T-cell (primary cell): ENCODE results near the gene VEGFA. TPM values are rescaled to one million over a fixed set of nuclear protein-coding genes. Genes with fewer than 3 reads are reported as not detected.

ENCODE experiments used
- ATAC-seq, 4 experiments: fragments of 200-7000 bp in 3 of 4; fragments of 150-1000 bp in 1 of 4; cut with Tn5 transposase; replicated peaks in 1 of 4; 1 replicate in 3 of 4; 2 replicates in 1 of 4; pipeline ENCODE4 v1.10.0; 2021; ENCODE audit warnings: moderate library complexity in 3 of 4, mild to moderate bottlenecking in 2 of 4, moderate number of reproducible peaks in 1 of 4
- CTCF ChIA-PET, 2 donors: fragments of 300-600 bp; sonication (Branson Sonifier 250); formaldehyde crosslinking; loops; one replicate each; lab custom pipeline; 2022; ENCODE audit warnings: antibody characterized with exemption in 2 of 2; lab: Charles Lee
- POLR2A ChIA-PET, 2 donors: fragments of 300-600 bp; sonication (Branson Sonifier 250); formaldehyde crosslinking; loops; one replicate each; lab custom pipeline; 2022; ENCODE audit warnings: antibody characterized with exemption in 2 of 2; lab: Charles Lee
- DNase-seq, 35 experiments: peaks; one replicate each; pipeline versions ENCODE4 v3.0.0 to v3.0.0-alpha.2; 2013 to 2023
- H3K27ac ChIP-seq: one replicate; pipeline ENCODE4 v1.5.1; 2013; ENCODE audit warnings: low read length
- H3K27me3 ChIP-seq, 2 experiments: replicated peaks in 1 of 2; 1 replicate in 1 of 2; 2 replicates in 1 of 2; pipeline versions ENCODE4 v1.6.1 to v1.7.0; 2013; ENCODE audit warnings: low read length in 1 of 2, mixed read lengths in 1 of 2; ENCODE audit not compliant: control insufficient read depth in 2 of 2, insufficient read depth in 2 of 2; ENCODE audit errors: extremely low read depth in 1 of 2
- H3K36me3 ChIP-seq, 2 donors: 1 replicate in 1 of 2; 2 replicates in 1 of 2; pipeline versions ENCODE4 v1.6.1 to v1.7.0; 2013; ENCODE audit warnings: low read length in 1 of 2; ENCODE audit not compliant: control insufficient read depth in 2 of 2, insufficient read depth in 1 of 2; ENCODE audit errors: extremely low read depth in 1 of 2
- H3K4me1 ChIP-seq, 2 experiments: 1 replicate in 1 of 2; 2 replicates in 1 of 2; pipeline versions ENCODE4 v1.6.1 to v1.7.0; 2013; ENCODE audit warnings: low read length in 2 of 2, mixed read lengths in 1 of 2; ENCODE audit not compliant: insufficient read depth in 2 of 2, control insufficient read depth in 1 of 2; ENCODE audit errors: extremely low read depth in 1 of 2
- H3K4me3 ChIP-seq, 2 donors: 1 replicate in 1 of 2; 2 replicates in 1 of 2; pipeline versions ENCODE4 v1.5.1 to v1.7.0; 2013; ENCODE audit warnings: mild to moderate bottlenecking in 2 of 2, low read length in 1 of 2, moderate library complexity in 1 of 2; ENCODE audit not compliant: control insufficient read depth in 1 of 2; ENCODE audit errors: extremely low read depth in 1 of 2
- H3K9me3 ChIP-seq: 2 replicates; pipeline ENCODE4 v1.7.0; 2013
- H3K27ac Mint-ChIP-seq, 2 donors: one replicate each; pipeline ENCODE4 v1.8.0; 2020 to 2021; ENCODE audit warnings: mild to moderate bottlenecking in 2 of 2, mixed read lengths in 2 of 2
- H3K27me3 Mint-ChIP-seq, 2 donors: one replicate each; pipeline ENCODE4 v1.8.0; 2021 to 2022; ENCODE audit warnings: mixed read lengths in 2 of 2
- H3K36me3 Mint-ChIP-seq: one replicate; pipeline ENCODE4 v1.8.0; 2021; ENCODE audit warnings: mixed read lengths
- H3K4me1 Mint-ChIP-seq, 3 donors: one replicate each; pipeline ENCODE4 v1.8.0; 2020 to 2022; ENCODE audit warnings: mixed read lengths in 3 of 3, mild to moderate bottlenecking in 1 of 3
- H3K4me3 Mint-ChIP-seq, 3 donors: one replicate each; pipeline ENCODE4 v1.8.0; 2020 to 2022; ENCODE audit warnings: mild to moderate bottlenecking in 3 of 3, mixed read lengths in 3 of 3, moderate library complexity in 3 of 3
- H3K9me3 Mint-ChIP-seq, 3 donors: one replicate each; pipeline ENCODE4 v1.8.0; 2020 to 2022; ENCODE audit warnings: mixed read lengths in 3 of 3
- whole genome bisulfite sequencing: methylation state at CpG from one replicate; pipeline ENCODE4 v1.1.5; 2013; ENCODE audit warnings: missing lambda C conversion rate; ENCODE audit not compliant: insufficient coverage; 5-methylcytosine and 5-hydroxymethylcytosine counted together
- total RNA-seq, 35 experiments: library from RNA in 6 of 35; stranded (reverse) in 6 of 35; fragments of 120-200 nt in 1 of 35; gene quantifications; one replicate each; pipeline versions ENCODE4 v1.2.1 to v1.2.4 and lab custom pipeline; 2013 to 2026

Gene VEGFA
- total RNA-seq, 5 donors from 2014 or later (not counting 1 experiment from before 2014, with no cell fraction given): 1.1 to 8.9 (median 6.4) TPM

GRCh38 chr6:43740961-43741764 is 28.8 kb upstream of the VEGFA start:
- no peak for ATAC-seq
- no peaks in the 10 kb centered on the region for H3K36me3 ChIP-seq
- H3K4me3 Mint-ChIP-seq: no peak overlapping the region
- H3K9me3 ChIP-seq: no peaks in the 10 kb centered on the region
- no peak overlapping the region for H3K27ac Mint-ChIP-seq
- no peaks in the 10 kb centered on the region for H3K4me1 ChIP-seq
- H3K27ac ChIP-seq: no peak overlapping the region
- DNase-seq: peak in 1 of 35 experiments; percentile 12
- H3K27me3 ChIP-seq: peaks cover 0 to 18% of the 10 kb centered on the region in 2 experiments
- no peaks in the 10 kb centered on the region for H3K9me3 Mint-ChIP-seq
- POLR2A ChIA-PET: no interaction called here
- H3K4me1 Mint-ChIP-seq: no peaks in the 10 kb centered on the region
- no peak overlapping the region for H3K4me3 ChIP-seq
- H3K36me3 Mint-ChIP-seq: no peaks in the 10 kb centered on the region
- peaks cover 5 to 13% of the 10 kb centered on the region in 2 donors for H3K27me3 Mint-ChIP-seq
- 62% methylated on average over 2 of the region's 6 CpGs for whole genome bisulfite sequencing
- CTCF ChIA-PET: no interaction called here

- Histone ChIP-seq H3K36me3 (no peaks in the 10 kb centered on the region), H3K4me1 (no peaks in the 10 kb centered on the region), H3K27me3 (peaks cover 0 to 22% of the 10 kb centered on the region in 2 experiments), H3K27ac (no peak overlapping the region), H3K9me3 (no peaks in the 10 kb centered on the region), H3K4me3 (no peak overlapping the region)
- CTCF ChIA-PET: no interaction called here
- POLR2A ChIA-PET: no interaction called here
- no CpG with 5 or more reads among the region's 2 CpGs for WGBS
- Mint-ChIP-seq H3K4me1 (no peaks in the 10 kb centered on the region), H3K4me3 (no peak overlapping the region), H3K36me3 (no peaks in the 10 kb centered on the region), H3K27me3 (peaks cover 10 to 16% of the 10 kb centered on the region in 2 donors), H3K27ac (no peak overlapping the region), H3K9me3 (no peaks in the 10 kb centered on the region)
- DNase-seq: no peak
- ATAC-seq: no peak
Measured at GRCh38 chr6:43741829-43742228, 28.2 kb upstream of the VEGFA start.

- Histone ChIP-seq H3K36me3 (no peaks in the 10 kb centered on the region), H3K9me3 (no peaks in the 10 kb centered on the region), H3K27me3 (peaks cover 0 to 25% of the 10 kb centered on the region in 2 experiments), H3K4me1 (no peaks in the 10 kb centered on the region), H3K27ac (no peak overlapping the region), H3K4me3 (no peak overlapping the region)
- no peak overlapping the region for H3K27ac Mint-ChIP-seq
- peak in 1 of 35 experiments; percentile 7 for DNase-seq
- no peaks in the 10 kb centered on the region for H3K9me3 Mint-ChIP-seq
- no peak overlapping the region for H3K4me3 Mint-ChIP-seq
- no peak for ATAC-seq
- ChIA-PET CTCF (no interaction called here), POLR2A (no interaction called here)
- WGBS: 75% methylated on average over 2 of the region's 3 CpGs
- H3K36me3 Mint-ChIP-seq: no peaks in the 10 kb centered on the region
- H3K27me3 Mint-ChIP-seq: peaks cover 10 to 16% of the 10 kb centered on the region in 2 donors
- H3K4me1 Mint-ChIP-seq: no peaks in the 10 kb centered on the region
Measured at GRCh38 chr6:43742285-43742684, 27.7 kb upstream of the VEGFA start.

GRCh38 chr6:43742931-43743632 is 26.9 kb upstream of the VEGFA start:
- no peak overlapping the region for H3K4me3 Mint-ChIP-seq
- Histone ChIP-seq H3K36me3 (no peaks in the 10 kb centered on the region), H3K27me3 (peaks cover 0 to 28% of the 10 kb centered on the region in 2 experiments), H3K9me3 (no peaks in the 10 kb centered on the region), H3K4me3 (no peak overlapping the region), H3K27ac (no peak overlapping the region), H3K4me1 (no peaks in the 10 kb centered on the region)
- H3K27ac Mint-ChIP-seq: no peak overlapping the region
- H3K4me1 Mint-ChIP-seq: no peaks in the 10 kb centered on the region
- H3K27me3 Mint-ChIP-seq: peaks cover 10 to 17% of the 10 kb centered on the region in 2 donors
- ChIA-PET CTCF (interaction anchor here in 1 of 2 donors (0.6 kb wide), 1 partner anchor 27 kb away, joined by 3 read pairs; the partner anchor contains the start of gene VEGFA), POLR2A (no interaction called here)
- no peaks in the 10 kb centered on the region for H3K9me3 Mint-ChIP-seq
- DNase-seq (peak in 1 of 35 experiments; percentile 5), ATAC-seq (no peak)
- WGBS: 72% methylated on average over 4 of the region's 9 CpGs
- H3K36me3 Mint-ChIP-seq: no peaks in the 10 kb centered on the region

- Histone ChIP-seq H3K27ac (no peak overlapping the region), H3K4me3 (no peak overlapping the region), H3K9me3 (no peaks in the 10 kb centered on the region), H3K4me1 (no peaks in the 10 kb centered on the region), H3K27me3 (peaks cover 0 to 28% of the 10 kb centered on the region in 2 experiments), H3K36me3 (no peaks in the 10 kb centered on the region)
- Mint-ChIP-seq H3K27me3 (peaks cover 10 to 20% of the 10 kb centered on the region in 2 donors), H3K36me3 (no peaks in the 10 kb centered on the region), H3K9me3 (no peaks in the 10 kb centered on the region), H3K27ac (no peak overlapping the region), H3K4me3 (no peak overlapping the region), H3K4me1 (no peaks in the 10 kb centered on the region)
- CTCF ChIA-PET: interaction anchor here in 1 of 2 donors (0.6 kb wide), 1 partner anchor 26 kb away, joined by 3 read pairs; the partner anchor contains the start of gene VEGFA
- WGBS: 70% methylated on average over 4 of the region's 5 CpGs
- POLR2A ChIA-PET: no interaction called here
- no peak for ATAC-seq
- peak in 1 of 35 experiments; percentile 11 for DNase-seq
Measured at GRCh38 chr6:43743682-43744381, 26.2 kb upstream of the VEGFA start.

GRCh38 chr6:43744491-43744890 is 25.5 kb upstream of the VEGFA start:
- POLR2A ChIA-PET: no interaction called here
- WGBS: 72% methylated on average over 4 of the region's 8 CpGs
- Histone ChIP-seq H3K4me3 (no peak overlapping the region), H3K9me3 (no peaks in the 10 kb centered on the region), H3K4me1 (no peaks in the 10 kb centered on the region), H3K27ac (no peak overlapping the region), H3K36me3 (no peaks in the 10 kb centered on the region), H3K27me3 (peaks cover 0 to 28% of the 10 kb centered on the region in 2 experiments)
- CTCF ChIA-PET: no interaction called here
- H3K4me3 Mint-ChIP-seq: no peak overlapping the region
- no peaks in the 10 kb centered on the region for H3K9me3 Mint-ChIP-seq
- DNase-seq (peak in 1 of 35 experiments; percentile 21), ATAC-seq (no peak)
- H3K4me1 Mint-ChIP-seq: no peaks in the 10 kb centered on the region
- no peak overlapping the region for H3K27ac Mint-ChIP-seq
- H3K27me3 Mint-ChIP-seq: peaks cover 10 to 20% of the 10 kb centered on the region in 2 donors
- no peaks in the 10 kb centered on the region for H3K36me3 Mint-ChIP-seq
